Panc1 (cell line): ENCODE measurements around the gene TSHZ2. TPM values are rescaled to one million over a fixed set of nuclear protein-coding genes. Genes with fewer than 3 reads are reported as not detected.

Experiments used
- ATAC-seq: fragments of 200-7000 bp; cut with Tn5 transposase; 2 replicates; pipeline ENCODE4 v1.9.1; 2020; ENCODE audit warnings: mild to moderate bottlenecking, moderate library complexity
- BruUV-seq: library from RNA; stranded (reverse); fragments of 400-500 nt; replicated peaks from 2 replicates; lab custom pipeline; 2021; lab: Mats Ljungman, UMichigan
- CTCF ChIA-PET: fragments of 300-600 bp; sonication (Branson Sonifier 250); formaldehyde crosslinking; loops from one replicate; lab custom pipeline; 2022; ENCODE audit warnings: antibody characterized with exemption; lab: Charles Lee
- POLR2A ChIA-PET: fragments of 300-600 bp; sonication (Branson Sonifier 250); formaldehyde crosslinking; loops from one replicate; lab custom pipeline; 2022; ENCODE audit warnings: antibody characterized with exemption; lab: Charles Lee
- DNase-seq: peaks from one replicate; pipeline ENCODE4 v3.0.0-alpha.2; 2010; ENCODE audit warnings: low read depth, low spot score
- H3K27ac ChIP-seq: 2 replicates; pipeline ENCODE4 v1.5.1; 2011; ENCODE audit warnings: mild to moderate bottlenecking, low read length, inconsistent platforms
- H3K27me3 ChIP-seq: fragments of 200-500 bp; sonication (Bioruptor generic); 2 replicates; pipeline ENCODE4 v1.6.0; 2014; ENCODE audit warnings: low read length, inconsistent platforms; ENCODE audit not compliant: control insufficient read depth, insufficient read depth
- H3K36me3 ChIP-seq: fragments of 200-500 bp; sonication (Bioruptor generic); 2 replicates; pipeline ENCODE4 v1.5.1; 2014; ENCODE audit warnings: inconsistent platforms, mild to moderate bottlenecking, low read length, moderate library complexity; ENCODE audit not compliant: control insufficient read depth, insufficient read depth
- H3K4me1 ChIP-seq: 2 replicates; pipeline ENCODE4 v1.5.1; 2011; ENCODE audit warnings: inconsistent platforms, mild to moderate bottlenecking, low read length, moderate library complexity; ENCODE audit not compliant: control insufficient read depth, insufficient read depth
- H3K4me3 ChIP-seq, 2 experiments: 2 replicates each; pipeline ENCODE4 v1.5.1; 2011 to 2012; ENCODE audit warnings: low read depth in 2 of 2, low read length in 2 of 2, mild to moderate bottlenecking in 2 of 2, inconsistent platforms in 1 of 2, moderate library complexity in 1 of 2
- H3K9me3 ChIP-seq: fragments of 200-500 bp; sonication (Bioruptor generic); 2 replicates; pipeline ENCODE4 v1.5.1; 2014; ENCODE audit warnings: low read depth, mild to moderate bottlenecking, inconsistent platforms, low read length, moderate library complexity; ENCODE audit not compliant: control insufficient read depth, insufficient read depth
- CTCF ChIP-seq: fragments of 450-650 bp; IDR thresholded peaks from 2 replicates; pipeline ENCODE4 v1.5.1; 2017; ENCODE audit warnings: mild to moderate bottlenecking
- POLR2AphosphoS5 ChIP-seq: IDR thresholded peaks from 2 replicates; pipeline ENCODE4 v1.6.1; 2012; ENCODE audit warnings: mild to moderate bottlenecking, low read depth, low read length, moderate library complexity
- REST ChIP-seq, 2 experiments: IDR thresholded peaks; 2 replicates each; pipeline ENCODE4 v1.6.1; 2011 to 2012; ENCODE audit warnings: low read depth in 2 of 2, control low read depth in 1 of 2, low read length in 1 of 2, mild to moderate bottlenecking in 1 of 2, moderate library complexity in 1 of 2; ENCODE audit not compliant: insufficient read depth in 1 of 2
- SIN3A ChIP-seq: IDR thresholded peaks from 2 replicates; pipeline ENCODE4 v1.6.1; 2012; ENCODE audit warnings: low read depth, mild to moderate bottlenecking, low read length, moderate library complexity, borderline replicate concordance; ENCODE audit not compliant: insufficient read depth
- TCF7L2 ChIP-seq: IDR thresholded peaks from 2 replicates; pipeline ENCODE4 v1.6.1; 2011; ENCODE audit warnings: mild to moderate bottlenecking, low read depth, low read length, inconsistent platforms
- in situ Hi-C: cut with HindIII; loops from 2 replicates; pipeline ENCODE4 v1.10.0; 2016; ENCODE audit warnings: low sequenced_read_pairs, low pct_unique_long_range_greater_than_20kb
- intact Hi-C: fragments of 100-400 bp; cut with micrococcal nuclease; formaldehyde crosslinking; loops from one replicate; pipeline ENCODE4 v1.10.0; 2022; ENCODE audit not compliant: unreplicated experiment
- total RNA-seq: library from RNA; stranded (reverse); gene quantifications from one replicate; pipeline ENCODE4 v1.2.1, GENCODE V29; 2021; ENCODE audit not compliant: unreplicated experiment

Gene TSHZ2
- total RNA-seq, 1 experiment from 2014 or later = 0.36 TPM

GRCh38 chr20:53319716-53320115, 347.6 kb downstream of the TSHZ2 start:
- Histone ChIP-seq H3K36me3 (no peaks in the 10 kb centered on the region), H3K4me1 (no peaks in the 10 kb centered on the region), H3K27me3 (no peaks in the 10 kb centered on the region), H3K27ac (no peak overlapping the region), H3K4me3 (no peak overlapping the region), H3K9me3 (no peaks in the 10 kb centered on the region)
- ChIA-PET CTCF (no interaction called here), POLR2A (no interaction called here)
- intact Hi-C loops (no loop called here), in situ Hi-C loops (no loop called here)
- TF ChIP-seq CTCF (no peak), REST (IDR thresholded peaks at IDR 0.05; ENCODE audit: insufficient read depth in 1 of 2, low read depth in 2 of 2, low read length in 1 of 2) (no peak), SIN3A (no peak), POLR2AphosphoS5 (no peak), TCF7L2 (no peak)
- DNase-seq (no peak), ATAC-seq (no peak)
- BruUV-seq = no TSS peak

- Histone ChIP-seq H3K36me3 (no peaks in the 10 kb centered on the region), H3K27ac (no peak overlapping the region), H3K27me3 (no peaks in the 10 kb centered on the region), H3K9me3 (no peaks in the 10 kb centered on the region), H3K4me3 (no peak overlapping the region), H3K4me1 (no peaks in the 10 kb centered on the region)
- intact Hi-C loops = no loop called here
- no peak for TF ChIP-seq POLR2AphosphoS5
- TF ChIP-seq SIN3A = no peak
- TF ChIP-seq CTCF = no peak
- TF ChIP-seq REST (IDR thresholded peaks at IDR 0.05; ENCODE audit: insufficient read depth in 1 of 2, low read depth in 2 of 2, low read length in 1 of 2) = no peak
- TF ChIP-seq TCF7L2 = no peak
- CTCF ChIA-PET = interaction anchor here (0.6 kb wide), 1 partner anchor 32 kb away, joined by 4 read pairs; no protein-coding TSS in a partner anchor
- no TSS peak for BruUV-seq
- POLR2A ChIA-PET = no interaction called here
- DNase-seq (no peak), ATAC-seq (no peak)
- in situ Hi-C loops = no loop called here
Measured at GRCh38 chr20:53320701-53321100, 348.5 kb downstream of the TSHZ2 start.
